NB4 (cell line): ENCODE results near the gene MARS1.

Experiments used
- DNase-seq: peaks from one replicate; pipeline ENCODE4 v3.0.0; 2010; ENCODE audit warnings: low read depth
- H3K4me3 ChIP-seq: one replicate; pipeline ENCODE4 v1.5.1; 2011; ENCODE audit warnings: mild to moderate bottlenecking, low read depth, low read length, moderate library complexity
- MAX ChIP-seq: IDR thresholded peaks from 2 replicates; pipeline ENCODE4 v1.6.1; 2011; ENCODE audit warnings: low read depth, low read length
- MYC ChIP-seq: IDR thresholded peaks from 2 replicates; pipeline ENCODE4 v1.6.1; 2011; ENCODE audit warnings: low read depth, low read length
- POLR2A ChIP-seq: IDR thresholded peaks from 2 replicates; pipeline ENCODE4 v1.6.1; 2011; ENCODE audit warnings: mild to moderate bottlenecking; ENCODE audit not compliant: insufficient read length; ENCODE audit errors: extremely low read depth
- TF ChIP-seq, protein P1 (sequence below): IDR thresholded peaks from one replicate; pipeline ENCODE4 v1.5.1; 2012; ENCODE audit warnings: low read depth, low read length

The MARS1 gene

DNA sequence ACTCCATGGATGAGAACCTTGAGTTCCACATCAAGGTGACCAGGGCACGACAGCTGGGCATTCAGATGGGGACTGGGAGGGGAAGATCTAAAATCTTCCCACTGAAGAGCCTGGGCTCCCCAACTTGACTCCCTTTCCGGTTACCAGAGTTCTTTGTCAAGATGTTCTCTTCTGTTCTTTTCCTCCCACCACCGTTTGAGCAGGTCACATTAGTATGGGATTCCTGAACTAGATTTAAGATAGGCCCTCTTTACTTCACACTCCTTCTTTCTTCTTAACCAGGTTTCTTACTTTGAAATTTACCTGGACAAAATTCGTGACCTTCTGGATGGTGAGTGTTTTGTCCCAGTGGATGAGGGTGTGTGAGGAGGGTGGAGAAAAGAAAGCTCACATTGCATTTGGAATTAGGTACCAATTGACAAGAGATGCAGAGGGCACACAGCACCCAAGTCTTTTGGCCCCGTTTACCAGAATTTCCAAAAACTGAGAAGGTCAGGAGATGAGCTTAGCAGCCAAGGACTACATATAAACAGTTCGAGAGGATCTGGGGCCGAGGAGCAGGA, 76.4 kb downstream of the MARS1 start:
- DNase-seq, result no peak
- TF ChIP-seq MAX, result no peak
- TF ChIP-seq, protein P1, sequence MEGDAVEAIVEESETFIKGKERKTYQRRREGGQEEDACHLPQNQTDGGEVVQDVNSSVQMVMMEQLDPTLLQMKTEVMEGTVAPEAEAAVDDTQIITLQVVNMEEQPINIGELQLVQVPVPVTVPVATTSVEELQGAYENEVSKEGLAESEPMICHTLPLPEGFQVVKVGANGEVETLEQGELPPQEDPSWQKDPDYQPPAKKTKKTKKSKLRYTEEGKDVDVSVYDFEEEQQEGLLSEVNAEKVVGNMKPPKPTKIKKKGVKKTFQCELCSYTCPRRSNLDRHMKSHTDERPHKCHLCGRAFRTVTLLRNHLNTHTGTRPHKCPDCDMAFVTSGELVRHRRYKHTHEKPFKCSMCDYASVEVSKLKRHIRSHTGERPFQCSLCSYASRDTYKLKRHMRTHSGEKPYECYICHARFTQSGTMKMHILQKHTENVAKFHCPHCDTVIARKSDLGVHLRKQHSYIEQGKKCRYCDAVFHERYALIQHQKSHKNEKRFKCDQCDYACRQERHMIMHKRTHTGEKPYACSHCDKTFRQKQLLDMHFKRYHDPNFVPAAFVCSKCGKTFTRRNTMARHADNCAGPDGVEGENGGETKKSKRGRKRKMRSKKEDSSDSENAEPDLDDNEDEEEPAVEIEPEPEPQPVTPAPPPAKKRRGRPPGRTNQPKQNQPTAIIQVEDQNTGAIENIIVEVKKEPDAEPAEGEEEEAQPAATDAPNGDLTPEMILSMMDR, result no peak
- TF ChIP-seq MYC, result no peak
- no peak for TF ChIP-seq POLR2A

More for the DNA sequence above, 76.4 kb downstream of the MARS1 start:
- no peak overlapping the region for H3K4me3 ChIP-seq
